GM12874 (cell line): Measurements from ENCODE around the gene REEP1.

Experiments
- TF ChIP-seq, protein P1 (sequence below): IDR thresholded peaks from 2 replicates; pipeline ENCODE4 v1.5.1; 2011; ENCODE audit warnings: low read depth, mild to moderate bottlenecking, control low read depth, low read length, moderate library complexity; ENCODE audit not compliant: insufficient read depth

Gene REEP1

DNA sequence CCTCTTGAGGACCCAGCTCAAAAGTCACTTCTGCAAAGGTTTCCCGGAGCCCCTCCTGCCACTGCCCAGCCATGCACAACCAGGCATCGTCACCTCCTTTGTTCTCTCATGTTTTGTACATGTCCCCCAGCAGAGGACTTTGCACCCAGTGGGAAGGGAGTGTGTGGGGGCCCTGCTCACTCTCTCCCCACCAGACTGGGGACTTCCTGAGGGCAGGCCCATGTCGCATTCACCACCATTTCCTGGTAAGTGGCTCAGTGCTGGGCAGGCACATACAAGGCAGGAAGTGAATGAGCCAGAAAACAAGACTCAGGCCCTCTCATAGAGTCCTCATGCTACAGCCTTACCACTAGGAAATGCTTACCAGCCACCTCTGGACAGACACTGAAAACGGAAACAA, 119.3 kb downstream of the REEP1 start:
- TF ChIP-seq, protein P1, sequence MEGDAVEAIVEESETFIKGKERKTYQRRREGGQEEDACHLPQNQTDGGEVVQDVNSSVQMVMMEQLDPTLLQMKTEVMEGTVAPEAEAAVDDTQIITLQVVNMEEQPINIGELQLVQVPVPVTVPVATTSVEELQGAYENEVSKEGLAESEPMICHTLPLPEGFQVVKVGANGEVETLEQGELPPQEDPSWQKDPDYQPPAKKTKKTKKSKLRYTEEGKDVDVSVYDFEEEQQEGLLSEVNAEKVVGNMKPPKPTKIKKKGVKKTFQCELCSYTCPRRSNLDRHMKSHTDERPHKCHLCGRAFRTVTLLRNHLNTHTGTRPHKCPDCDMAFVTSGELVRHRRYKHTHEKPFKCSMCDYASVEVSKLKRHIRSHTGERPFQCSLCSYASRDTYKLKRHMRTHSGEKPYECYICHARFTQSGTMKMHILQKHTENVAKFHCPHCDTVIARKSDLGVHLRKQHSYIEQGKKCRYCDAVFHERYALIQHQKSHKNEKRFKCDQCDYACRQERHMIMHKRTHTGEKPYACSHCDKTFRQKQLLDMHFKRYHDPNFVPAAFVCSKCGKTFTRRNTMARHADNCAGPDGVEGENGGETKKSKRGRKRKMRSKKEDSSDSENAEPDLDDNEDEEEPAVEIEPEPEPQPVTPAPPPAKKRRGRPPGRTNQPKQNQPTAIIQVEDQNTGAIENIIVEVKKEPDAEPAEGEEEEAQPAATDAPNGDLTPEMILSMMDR, result no peak

DNA sequence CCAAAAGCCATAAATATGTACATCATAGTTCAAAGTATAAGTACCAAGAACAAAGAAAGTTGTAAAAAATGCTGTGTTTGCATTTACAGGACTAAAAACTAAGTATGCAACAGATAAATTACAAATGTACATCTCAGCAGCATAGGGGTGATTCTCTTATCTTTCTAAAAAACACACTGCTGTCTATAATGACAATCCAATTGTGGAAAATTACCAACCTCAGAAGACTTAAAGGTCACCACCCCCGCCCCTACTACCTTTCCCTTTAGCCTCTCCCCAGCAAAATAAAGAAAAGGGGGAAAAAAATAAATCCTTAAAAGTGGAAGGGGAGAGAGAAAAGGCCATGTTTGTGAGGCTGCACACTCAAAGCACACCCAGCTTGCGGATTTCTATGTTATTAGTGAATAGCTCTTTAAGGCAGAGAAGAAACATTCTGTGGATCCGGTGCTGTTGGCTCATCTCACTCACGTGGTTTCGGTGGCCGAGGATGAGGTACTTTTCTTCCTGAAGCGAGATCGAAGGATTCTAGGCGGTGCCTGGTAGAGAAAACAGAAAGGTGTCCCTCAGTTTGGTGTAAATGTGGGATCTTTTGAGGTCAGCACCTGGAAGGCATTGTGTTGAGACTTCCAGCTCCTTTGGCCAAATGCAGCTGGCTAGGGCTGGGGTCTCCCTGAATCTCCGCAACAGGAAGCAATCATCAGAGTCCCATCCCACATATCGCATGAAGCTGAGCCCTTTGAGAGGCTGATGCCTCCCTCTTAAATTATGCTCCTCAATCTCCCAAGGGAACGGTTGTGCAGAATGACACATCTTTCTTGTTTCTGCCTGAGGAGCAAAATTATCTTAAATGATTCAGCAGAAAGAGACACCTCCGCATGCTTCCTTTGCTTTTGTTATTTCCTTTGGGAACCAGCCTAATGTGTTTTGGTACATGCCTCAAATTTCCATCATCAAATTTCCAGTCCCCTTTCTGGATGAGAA, 120.6 kb downstream of the REEP1 start:
- TF ChIP-seq, protein P1, result no peak

DNA sequence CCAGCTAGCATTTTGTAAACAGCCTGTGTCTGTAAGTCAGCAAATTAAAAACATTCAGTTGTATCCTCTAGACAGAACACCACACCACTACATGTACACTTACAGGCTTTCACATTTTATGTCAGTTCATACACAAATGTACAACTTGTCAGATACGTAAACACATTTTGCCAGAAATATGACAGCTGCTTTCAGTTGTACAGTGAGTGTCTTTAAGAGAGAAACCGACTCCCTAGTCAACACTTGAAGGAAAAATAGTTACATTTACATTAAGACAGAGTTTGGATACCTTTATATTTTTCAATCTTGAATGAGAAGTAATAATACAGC, 123.0 kb downstream of the REEP1 start:
- TF ChIP-seq, protein P1, result no peak

DNA sequence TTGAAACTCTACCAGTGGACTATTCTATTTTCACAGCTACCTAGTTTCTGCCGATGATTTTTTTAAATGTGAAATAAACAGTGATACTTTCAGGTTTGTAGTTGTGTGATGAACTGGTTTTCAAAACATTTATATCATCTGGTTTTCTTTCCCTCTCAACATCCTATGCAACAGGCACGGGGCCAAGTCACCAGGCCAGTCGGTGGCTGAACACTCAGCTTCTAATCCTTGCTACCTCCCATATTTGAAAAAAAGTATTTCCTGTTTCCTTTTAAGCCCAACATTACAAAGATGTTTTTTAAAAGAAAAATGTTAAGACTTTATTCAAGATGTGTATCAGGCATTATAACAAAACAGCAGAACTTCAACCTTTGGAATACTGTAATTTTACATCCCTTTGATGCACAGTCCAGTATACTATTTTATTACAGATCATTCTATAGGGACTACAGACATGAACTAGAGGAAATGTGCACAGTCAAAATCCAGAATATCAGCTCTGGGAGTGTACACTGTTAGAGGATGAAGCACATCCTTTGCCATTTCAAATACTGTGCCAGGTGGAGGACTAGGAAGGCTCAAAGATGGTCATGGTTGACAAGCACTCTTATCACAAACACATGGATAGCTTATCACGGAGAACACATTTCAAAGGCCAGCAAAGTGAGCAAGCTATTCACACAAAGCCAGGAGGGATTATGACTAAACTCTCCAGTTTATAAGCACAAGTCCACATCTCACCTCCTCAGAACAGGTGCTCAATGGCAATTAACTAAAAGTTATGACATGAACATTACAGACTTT, 123.5 kb downstream of the REEP1 start:
- TF ChIP-seq, protein P1, result no peak

DNA sequence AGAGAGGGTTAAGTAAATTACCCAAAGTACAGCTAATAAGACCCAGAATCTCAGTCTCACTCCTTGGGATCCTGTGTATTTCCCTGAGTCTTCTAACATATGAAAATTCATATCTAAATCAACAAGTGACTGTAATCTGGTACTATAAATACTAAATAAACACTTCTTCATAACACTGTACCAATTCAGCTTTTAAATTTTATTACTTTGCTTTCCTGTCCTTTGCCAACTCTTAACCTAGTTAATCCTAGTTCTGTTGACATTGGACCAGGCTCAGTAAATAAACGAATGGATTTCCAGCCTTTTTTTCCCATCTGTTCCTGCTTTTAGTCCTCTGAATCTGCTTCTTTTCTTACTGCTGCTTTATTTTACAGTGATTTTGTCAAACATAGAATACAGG, 124.4 kb downstream of the REEP1 start:
- TF ChIP-seq, protein P1, result no peak

DNA sequence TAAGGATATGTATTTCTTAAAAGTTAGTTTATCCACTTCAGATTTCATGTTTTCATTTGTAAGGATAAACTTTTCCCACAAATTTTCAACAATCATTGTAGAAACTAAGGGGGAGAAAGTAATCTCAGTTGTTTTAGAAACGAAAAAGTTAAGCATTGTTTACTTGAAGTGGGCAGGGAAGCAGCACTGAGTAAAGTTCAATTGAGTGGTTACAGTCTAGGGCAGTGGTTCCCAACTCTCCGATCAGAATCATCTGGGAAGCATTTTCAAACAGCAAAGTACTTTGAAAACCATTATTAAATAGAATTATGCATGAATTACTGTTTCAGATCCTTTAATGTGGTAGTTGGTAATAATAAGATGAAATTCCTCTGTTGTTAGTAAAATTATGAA, 125.6 kb downstream of the REEP1 start:
- TF ChIP-seq, protein P1, result no peak

DNA sequence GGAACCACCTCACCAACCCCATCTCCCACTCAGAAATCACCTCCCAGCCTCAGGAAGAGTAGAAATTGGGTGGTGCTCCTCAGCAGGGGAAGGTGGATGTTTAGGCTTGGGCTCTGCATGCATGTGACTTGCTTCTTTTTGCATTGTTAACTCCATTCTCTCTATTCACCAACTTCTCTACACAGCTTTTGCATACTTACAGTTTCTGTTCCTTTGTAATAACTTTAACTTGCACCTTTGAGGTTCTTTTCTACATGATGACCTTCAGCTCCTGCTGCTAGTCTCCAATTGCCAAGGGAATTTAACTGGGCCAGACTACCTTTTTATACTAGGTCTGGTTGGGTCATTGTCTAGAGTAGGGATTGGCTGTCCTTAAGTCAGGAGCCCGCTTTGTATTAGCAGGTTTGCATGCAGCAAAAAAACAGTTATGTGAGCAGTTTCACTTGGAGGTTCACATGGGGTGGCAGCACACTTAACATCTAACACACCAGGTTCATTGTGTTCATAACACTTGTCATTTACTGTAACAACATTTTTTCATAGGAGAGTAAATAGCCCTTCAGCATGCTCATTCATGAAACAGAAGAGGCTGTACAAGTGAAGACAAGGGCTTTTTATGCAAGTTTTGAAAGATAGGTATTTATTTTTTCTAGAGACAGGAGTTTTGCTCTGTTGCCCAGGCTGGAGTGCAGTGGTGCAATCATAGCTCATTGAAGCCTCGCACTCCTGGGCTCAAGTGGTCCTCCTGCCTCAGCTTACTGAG, 126.2 kb downstream of the REEP1 start:
- TF ChIP-seq, protein P1, result no peak
